H1 (cell line): ENCODE measurements around the gene EPM2A. TPM values are rescaled to one million over a fixed set of nuclear protein-coding genes. Genes with fewer than 3 reads are reported as not detected.

Experiments
- CTCF ChIA-PET: fragments of 300-600 bp; sonication (Branson Sonifier 250); formaldehyde crosslinking; loops from one replicate; lab custom pipeline; 2021; ENCODE audit not compliant: partially characterized antibody; lab: Charles Lee
- POLR2A ChIA-PET: fragments of 300-600 bp; sonication (Branson Sonifier 250); formaldehyde crosslinking; loops from one replicate; lab custom pipeline; 2021; ENCODE audit warnings: inconsistent platforms; ENCODE audit not compliant: partially characterized antibody; lab: Charles Lee
- DNase-seq, 2 experiments: peaks; one replicate each; pipeline versions ENCODE4 v3.0.0 to v3.0.0-alpha.2; 2010 to 2022; ENCODE audit warnings: low spot score in 2 of 2, low read depth in 1 of 2, mixed read lengths in 1 of 2
- FAIRE-seq: peaks from 2 replicates; lab custom pipeline; 2011; peaks lifted over from hg19 to GRCh38; lab: Jason Lieb, UNC
- H2AFZ ChIP-seq: 2 replicates; pipeline ENCODE4 v1.8.1; 2012; ENCODE audit warnings: low read length, inconsistent platforms
- H2AK5ac ChIP-seq: 2 replicates; pipeline ENCODE4 v1.6.1; 2013; ENCODE audit warnings: low read depth, low read length
- H2BK120ac ChIP-seq: replicated peaks from 2 replicates; pipeline ENCODE3; 2013; ENCODE audit warnings: low read depth, low read length, inconsistent platforms
- H2BK12ac ChIP-seq: 2 replicates; pipeline ENCODE4 v1.6.1; 2013; ENCODE audit warnings: low read depth, low read length
- H2BK15ac ChIP-seq: 2 replicates; pipeline ENCODE4 v1.6.1; 2013; ENCODE audit warnings: low read length
- H2BK20ac ChIP-seq: 2 replicates; pipeline ENCODE4 v1.6.1; 2013; ENCODE audit warnings: low read length
- H2BK5ac ChIP-seq: 2 replicates; pipeline ENCODE4 v1.6.1; 2013; ENCODE audit warnings: low read depth, low read length
- H3K14ac ChIP-seq: 2 replicates; pipeline ENCODE4 v1.6.1; 2013; ENCODE audit warnings: inconsistent platforms; ENCODE audit not compliant: insufficient read length
- H3K18ac ChIP-seq: 2 replicates; pipeline ENCODE4 v1.6.1; 2013; ENCODE audit warnings: low read length; ENCODE audit errors: extremely low read depth
- H3K23ac ChIP-seq: 2 replicates; pipeline ENCODE4 v1.6.1; 2013; ENCODE audit warnings: inconsistent platforms; ENCODE audit not compliant: insufficient read length
- H3K23me2 ChIP-seq: 2 replicates; pipeline ENCODE4 v1.6.1; 2013; ENCODE audit warnings: low read depth, low read length
- H3K27ac ChIP-seq: 2 replicates; pipeline ENCODE4 v1.6.1; 2011; ENCODE audit warnings: low read depth, low read length, inconsistent platforms
- H3K27me3 ChIP-seq, 4 experiments: replicated peaks in 1 of 4; 1 replicate in 1 of 4; 2 replicates in 3 of 4; pipeline versions ENCODE4 v1.6.1 to v1.8.1; 2011 to 2013; ENCODE audit warnings: low read length in 3 of 4, mild to moderate bottlenecking in 3 of 4, inconsistent platforms in 2 of 4, mixed read lengths in 2 of 4, moderate library complexity in 1 of 4; ENCODE audit not compliant: control insufficient read depth in 3 of 4, insufficient read depth in 3 of 4; ENCODE audit errors: extremely low read depth in 1 of 4
- H3K36me3 ChIP-seq, 4 experiments: 2 replicates each; pipeline versions ENCODE4 v1.6.1 to v1.8.1; 2011 to 2013; ENCODE audit warnings: mild to moderate bottlenecking in 4 of 4, low read length in 3 of 4, moderate library complexity in 2 of 4, control low read depth in 1 of 4, inconsistent platforms in 1 of 4; ENCODE audit not compliant: insufficient read depth in 4 of 4, control insufficient read depth in 2 of 4
- H3K4ac ChIP-seq: replicated peaks from 2 replicates; pipeline ENCODE3; 2013; ENCODE audit warnings: low read length, low read depth, mixed read lengths, inconsistent platforms; ENCODE audit not compliant: insufficient read length
- H3K4me1 ChIP-seq, 4 experiments: replicated peaks in 1 of 4; 1 replicate in 1 of 4; 2 replicates in 3 of 4; pipeline versions ENCODE4 v1.6.1 to v1.8.1; 2011 to 2013; ENCODE audit warnings: low read length in 3 of 4, inconsistent platforms in 2 of 4, mixed read lengths in 1 of 4; ENCODE audit not compliant: insufficient read depth in 4 of 4, control insufficient read depth in 3 of 4
- H3K4me2 ChIP-seq, 2 experiments: 2 replicates each; pipeline versions ENCODE4 v1.6.1 to v1.8.1; 2011 to 2013; ENCODE audit warnings: low read depth in 2 of 2, low read length in 2 of 2, control low read depth in 1 of 2, inconsistent platforms in 1 of 2, mild to moderate bottlenecking in 1 of 2; ENCODE audit not compliant: insufficient read depth in 1 of 2
- H3K4me3 ChIP-seq, 4 experiments: fragments of 200-600, 300-600 bp in 1 of 4; sonication (generic), shearing (Covaris generic), sonication (Bioruptor Twin) in 1 of 4; 2 replicates each; pipeline versions ENCODE4 v1.5.1 to v1.8.1; 2011 to 2016; ENCODE audit warnings: low read length in 4 of 4, low read depth in 3 of 4, control low read depth in 2 of 4, inconsistent platforms in 2 of 4, mild to moderate bottlenecking in 2 of 4, mixed read lengths in 1 of 4, moderate library complexity in 1 of 4; ENCODE audit not compliant: insufficient read depth in 2 of 4; ENCODE audit errors: extremely low read depth in 1 of 4
- H3K56ac ChIP-seq: replicated peaks from 2 replicates; pipeline ENCODE3; 2013; ENCODE audit warnings: low read depth, mild to moderate bottlenecking, mixed read lengths, low read length, inconsistent platforms; ENCODE audit not compliant: insufficient read length
- H3K79me1 ChIP-seq: 2 replicates; pipeline ENCODE4 v1.6.1; 2013; ENCODE audit warnings: low read depth, low read length, control low read depth
- H3K79me2 ChIP-seq, 2 experiments: 2 replicates each; pipeline versions ENCODE4 v1.6.1 to v1.8.1; 2012 to 2013; ENCODE audit warnings: low read length in 2 of 2, mild to moderate bottlenecking in 2 of 2, inconsistent platforms in 1 of 2; ENCODE audit not compliant: insufficient read depth in 2 of 2, control insufficient read depth in 1 of 2
- H3K9ac ChIP-seq, 4 experiments: replicated peaks in 1 of 4; 1 replicate in 1 of 4; 2 replicates in 3 of 4; pipeline versions ENCODE4 v1.6.1 to v1.8.1; 2011 to 2013; ENCODE audit warnings: low read depth in 3 of 4, low read length in 3 of 4, control low read depth in 2 of 4, mild to moderate bottlenecking in 2 of 4, moderate library complexity in 2 of 4, inconsistent platforms in 1 of 4; ENCODE audit errors: extremely low read depth in 1 of 4
- H3K9me3 ChIP-seq, 2 experiments: 2 replicates each; pipeline versions ENCODE4 v1.6.1 to v1.8.1; 2012 to 2013; ENCODE audit warnings: mild to moderate bottlenecking in 2 of 2, moderate library complexity in 2 of 2, control low read depth in 1 of 2, inconsistent platforms in 1 of 2, low read depth in 1 of 2, low read length in 1 of 2, mixed read lengths in 1 of 2; ENCODE audit not compliant: insufficient read depth in 2 of 2
- H4K20me1 ChIP-seq, 2 experiments: replicated peaks in 1 of 2; 2 replicates each; pipeline versions ENCODE3 to v1.8.1; 2011 to 2013; ENCODE audit warnings: inconsistent platforms in 2 of 2, low read length in 2 of 2, mild to moderate bottlenecking in 1 of 2; ENCODE audit not compliant: insufficient read depth in 2 of 2, control insufficient read depth in 1 of 2
- H4K5ac ChIP-seq: 2 replicates; pipeline ENCODE4 v1.6.1; 2013; ENCODE audit warnings: low read length, low read depth, mixed read lengths, inconsistent platforms; ENCODE audit not compliant: insufficient read length
- H4K8ac ChIP-seq: 2 replicates; pipeline ENCODE4 v1.8.0; 2013; ENCODE audit warnings: mild to moderate bottlenecking, moderate library complexity, low read length, inconsistent platforms; ENCODE audit not compliant: insufficient read depth; ENCODE audit errors: extremely low read depth
- H4K91ac ChIP-seq: replicated peaks from 2 replicates; pipeline ENCODE3; 2013; ENCODE audit warnings: low read length, mixed read lengths, inconsistent platforms; ENCODE audit not compliant: insufficient read length
- CTCF ChIP-seq, 3 experiments: IDR thresholded peaks; 1 replicate in 2 of 3; 2 replicates in 1 of 3; pipeline versions ENCODE4 v1.5.1 to v1.6.1; 2011; ENCODE audit warnings: low read length in 3 of 3, mild to moderate bottlenecking in 3 of 3, inconsistent platforms in 2 of 3, low read depth in 1 of 3, moderate library complexity in 1 of 3; ENCODE audit not compliant: insufficient read depth in 1 of 3; ENCODE audit errors: control extremely low read depth in 1 of 3
- KDM5A ChIP-seq: fragments of 200-600 bp; IDR thresholded peaks from 2 replicates; pipeline ENCODE4 v1.7.1; 2012; ENCODE audit warnings: mild to moderate bottlenecking, low read length, inconsistent platforms, mixed read lengths
- WGBS, 2 experiments: shearing (Covaris generic) in 1 of 2; methylation state at CpG; one replicate each; pipeline versions ENCODE4 v1.1.6 to v1.1.7; 2013 to 2015; ENCODE audit warnings: low lambda C conversion rate in 2 of 2, mixed read lengths in 2 of 2, inconsistent platforms in 1 of 2, low coverage in 1 of 2, missing lambda C conversion rate in 1 of 2; ENCODE audit not compliant: insufficient replicate concordance in 2 of 2, insufficient coverage in 1 of 2, insufficient read length in 1 of 2; ENCODE audit errors: extremely low coverage in 1 of 2, missing lambda C conversion rate in 1 of 2; 5-methylcytosine and 5-hydroxymethylcytosine counted together
- polyA plus RNA-seq, 7 experiments: library from polyadenylated mRNA; depleted of rRNA in 3 of 7; stranded (reverse) in 5 of 7; unstranded in 2 of 7; fragments of >200 nt in 5 of 7; fragments of 200-250 nt in 2 of 7; gene quantifications; 1 replicate in 5 of 7; 2 replicates in 1 of 7; 4 replicates in 1 of 7; pipeline versions ENCODE4 v1.2.1 to v1.2.3, GENCODE V29; 2011 to 2013; ENCODE audit warnings: missing spikeins in 2 of 7, mixed read lengths in 2 of 7
- total RNA-seq: library from RNA; stranded (reverse); fragmentation: NEBNext Ultra II Directional; extraction: Animal tissue kit (Norgen Biotek cat#: 25700); gene quantifications from 2 replicates; pipeline ENCODE4 v1.2.1, GENCODE V29; 2021

The EPM2A gene
- total and polyA plus RNA-seq, 2 of the 8 experiments (the other 6 are each of a cell fraction or from before 2014, with no cell fraction given), result 2.3 to 6.2 TPM

GRCh38 chr6:145704143-145704781 is 31.1 kb downstream of the EPM2A start:
- no peak overlapping the region for H3K18ac ChIP-seq
- H4K5ac ChIP-seq, result no peak overlapping the region
- no peak overlapping the region for H2BK15ac ChIP-seq
- no peak overlapping the region for H3K23ac ChIP-seq
- no peak overlapping the region for H3K4me3 ChIP-seq
- TF ChIP-seq CTCF (IDR thresholded peaks at IDR 0.05; ENCODE audit: control extremely low read depth in 1 of 3, insufficient read depth in 1 of 3, low read depth in 1 of 3, low read length in 3 of 3) (peak in 1 of 3 experiments; percentile 1; a peak in 1 of 4 replicates), KDM5A (no peak)
- POLR2A ChIA-PET, result no interaction called here
- no peaks in the 10 kb centered on the region for H3K4me1 ChIP-seq
- H2BK5ac ChIP-seq, result no peak overlapping the region
- CTCF ChIA-PET, result interaction anchor here (0.8 to 1.5 kb wide), 11 partner anchors 9 to 491 kb away, joined by 3 to 7 read pairs (median 3); no protein-coding TSS in a partner anchor
- H4K8ac ChIP-seq, result no peak overlapping the region
- H2AK5ac ChIP-seq, result no peak overlapping the region
- no peak overlapping the region for H3K4me2 ChIP-seq
- H3K36me3 ChIP-seq, result peaks cover 0 to 5% (median 0%) of the 10 kb centered on the region in 4 experiments; a peak in 2 of 8 replicates
- DNase-seq, result no peak
- no peak overlapping the region for H3K14ac ChIP-seq
- no peak overlapping the region for H2BK12ac ChIP-seq
- H3K4ac ChIP-seq, result no peak overlapping the region
- H2AFZ ChIP-seq, result no peak overlapping the region
- H3K9me3 ChIP-seq, result peaks cover 0 to 5% of the 10 kb centered on the region in 2 experiments; a peak in 1 of 4 replicates
- WGBS, 2 experiments, result 50% methylated on average over 3 of the region's 3 CpGs; no CpG with 5 or more reads in 1 of the 2 experiments
- no peak overlapping the region for H4K91ac ChIP-seq
- H3K27me3 ChIP-seq, result no peaks in the 10 kb centered on the region
- no peak overlapping the region for H2BK120ac ChIP-seq
- H3K79me1 ChIP-seq, result no peaks in the 10 kb centered on the region
- no peak overlapping the region for H3K9ac ChIP-seq
- H3K27ac ChIP-seq, result no peak overlapping the region
- H2BK20ac ChIP-seq, result no peak overlapping the region
- H3K23me2 ChIP-seq, result no peaks in the 10 kb centered on the region
- H3K79me2 ChIP-seq, result no peaks in the 10 kb centered on the region
- no peak for FAIRE-seq
- no peak overlapping the region for H3K56ac ChIP-seq
- no peaks in the 10 kb centered on the region for H4K20me1 ChIP-seq
